Measurements from ENCODE around the gene TXNDC5.
"Not testable (repeated sequence)": the region's sequence is repeated elsewhere in the genome, so short reads cannot be mapped to it uniquely, and the experiment has no call there.

The TXNDC5 gene

GRCh38 chr6:7907159-7907558 lies 3.4 kb downstream of the TXNDC5 start:
- Mint-ChIP-seq H3K36me3 (peaks cover 23% of the 10 kb centered on the region), H3K9me3 (no peaks in the 10 kb centered on the region), H3K4me1 (peaks cover 24% of the 10 kb centered on the region), H3K27me3 (no peaks in the 10 kb centered on the region), H3K4me3 (no peak overlapping the region), H3K27ac (no peak overlapping the region)
- ATAC-seq (ENCODE audit: low read depth), result no peak
- DNase-seq (ENCODE audit: low spot score in 2 of 2), result no peak

DNA sequence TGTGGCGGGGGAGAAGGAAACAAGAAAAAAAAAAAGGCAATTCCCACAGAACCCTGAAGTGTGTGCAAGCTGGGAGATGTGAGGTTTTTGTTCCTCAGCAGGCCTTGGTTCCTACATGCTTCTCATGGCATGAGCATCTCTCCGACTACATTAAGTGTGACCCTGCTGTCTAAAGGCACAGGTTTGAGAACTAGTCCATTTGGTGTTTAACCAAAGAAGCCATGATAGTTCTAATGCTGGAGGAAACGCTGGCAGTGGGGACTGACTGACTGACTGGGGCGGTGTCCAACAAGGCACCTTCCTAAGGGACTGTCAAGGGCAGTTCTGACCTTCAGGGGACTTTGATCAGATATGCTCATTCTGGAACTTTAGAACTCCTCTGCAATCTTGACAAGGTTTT lies 3.8 kb downstream of the TXNDC5 start:
- Mint-ChIP-seq H3K27me3 (no peaks in the 10 kb centered on the region), H3K27ac (no peak overlapping the region), H3K4me3 (no peak overlapping the region), H3K4me1 (peaks cover 24% of the 10 kb centered on the region), H3K36me3 (peaks cover 26% of the 10 kb centered on the region), H3K9me3 (no peaks in the 10 kb centered on the region)
- no peak for ATAC-seq (ENCODE audit: low read depth)
- no peak for DNase-seq (ENCODE audit: low spot score in 2 of 2)

DNA sequence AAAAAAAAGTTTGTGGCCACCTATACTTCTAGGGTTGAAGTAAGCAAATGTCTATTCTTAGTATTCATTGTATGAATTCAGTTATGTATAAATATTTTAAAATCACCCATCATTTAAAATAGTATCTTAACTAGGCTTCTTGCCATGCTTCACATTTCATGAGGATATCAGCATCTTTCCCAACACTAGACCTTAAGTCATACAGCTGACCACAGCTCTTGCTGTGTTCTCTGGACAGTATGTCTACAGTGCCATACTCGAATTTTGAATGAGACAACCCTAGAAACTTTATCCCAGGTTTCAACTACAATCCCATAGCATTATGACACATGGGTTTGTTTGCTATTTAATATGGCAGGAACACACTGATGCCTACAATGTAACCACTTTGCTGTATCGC lies 5.2 kb downstream of the TXNDC5 start:
- H3K27ac Mint-ChIP-seq, result peak overlapping the region; percentile 66
- H3K4me1 Mint-ChIP-seq, result peaks cover 27% of the 10 kb centered on the region
- no peak for DNase-seq (ENCODE audit: low spot score in 2 of 2)
- H3K27me3 Mint-ChIP-seq, result no peaks in the 10 kb centered on the region
- H3K36me3 Mint-ChIP-seq, result peaks cover 37% of the 10 kb centered on the region
- H3K4me3 Mint-ChIP-seq, result no peak overlapping the region
- no peaks in the 10 kb centered on the region for H3K9me3 Mint-ChIP-seq
- ATAC-seq (ENCODE audit: low read depth), result no peak

DNA sequence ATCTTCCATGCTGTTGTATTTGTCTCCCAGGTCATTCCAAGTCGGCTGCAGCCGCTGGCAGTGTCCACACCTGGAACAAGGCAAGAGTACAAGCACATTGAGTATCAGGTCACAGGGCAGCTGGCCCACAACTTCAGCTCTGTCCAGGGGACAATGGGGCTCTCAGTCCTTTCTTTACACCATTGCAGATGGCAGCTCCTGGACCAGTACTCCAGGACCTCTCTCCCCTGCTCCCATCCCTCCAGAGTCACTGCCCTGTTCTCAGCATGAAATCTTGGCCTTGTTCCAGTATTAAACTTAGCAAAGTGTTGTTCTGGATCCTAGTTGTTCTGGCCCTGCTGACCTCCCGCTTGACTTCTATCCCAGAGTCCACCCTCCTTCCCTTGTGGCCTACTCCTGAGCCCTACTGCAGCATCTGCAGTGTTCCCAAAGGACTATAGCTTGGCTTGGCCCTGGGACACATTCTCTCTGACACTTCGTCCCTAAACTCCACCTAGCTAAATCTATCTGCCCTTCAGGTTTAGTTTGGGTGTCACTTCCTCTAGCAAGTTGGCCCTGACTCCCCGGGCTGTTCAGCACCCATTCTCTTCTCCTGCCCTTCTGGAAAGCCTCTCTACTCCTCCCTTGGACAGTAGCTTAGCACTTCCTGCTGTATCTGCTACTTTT lies 5.8 kb downstream of the TXNDC5 start:
- Mint-ChIP-seq H3K4me1 (peaks cover 30% of the 10 kb centered on the region), H3K27me3 (no peaks in the 10 kb centered on the region), H3K27ac (peak overlapping the region; percentile 66), H3K9me3 (no peaks in the 10 kb centered on the region), H3K36me3 (peaks cover 41% of the 10 kb centered on the region), H3K4me3 (no peak overlapping the region)
- no peak for DNase-seq (ENCODE audit: low spot score in 2 of 2)
- ATAC-seq (ENCODE audit: low read depth), result no peak

DNA sequence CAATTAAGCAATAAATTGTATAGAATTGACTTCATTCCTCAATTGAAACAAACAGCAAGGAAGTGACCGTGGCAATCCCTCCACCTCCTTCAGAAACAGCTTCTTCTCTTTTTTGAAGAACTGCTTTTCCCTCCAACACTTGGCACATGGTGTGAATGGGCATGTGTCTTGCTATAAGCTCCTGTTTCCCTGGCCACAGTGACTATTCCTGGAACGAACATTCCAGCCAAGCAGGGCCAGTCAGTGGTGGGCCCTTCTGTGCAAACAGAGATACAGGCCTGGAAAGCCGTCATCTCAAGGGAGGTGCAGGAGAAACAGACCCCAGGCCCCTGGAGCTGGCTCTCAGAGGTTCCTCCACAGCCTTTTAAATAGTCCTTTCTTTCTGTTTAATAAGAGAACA lies 6.9 kb downstream of the TXNDC5 start:
- ATAC-seq (ENCODE audit: low read depth) (no peak), DNase-seq (ENCODE audit: low spot score in 2 of 2) (no peak)
- Mint-ChIP-seq H3K4me3 (no peak overlapping the region), H3K4me1 (peaks cover 28% of the 10 kb centered on the region), H3K36me3 (peaks cover 44% of the 10 kb centered on the region), H3K27ac (no peak overlapping the region), H3K9me3 (no peaks in the 10 kb centered on the region), H3K27me3 (no peaks in the 10 kb centered on the region)

- Mint-ChIP-seq H3K4me3 (no peak overlapping the region), H3K9me3 (no peaks in the 10 kb centered on the region), H3K4me1 (peaks cover 29% of the 10 kb centered on the region), H3K27me3 (no peaks in the 10 kb centered on the region), H3K36me3 (peaks cover 52% of the 10 kb centered on the region), H3K27ac (no peak overlapping the region)
- ATAC-seq (ENCODE audit: low read depth) (no peak), DNase-seq (ENCODE audit: low spot score in 2 of 2) (no peak)
These were observed 7.7 kb downstream of the TXNDC5 start for GRCh38 chr6:7902867-7903266.

DNA sequence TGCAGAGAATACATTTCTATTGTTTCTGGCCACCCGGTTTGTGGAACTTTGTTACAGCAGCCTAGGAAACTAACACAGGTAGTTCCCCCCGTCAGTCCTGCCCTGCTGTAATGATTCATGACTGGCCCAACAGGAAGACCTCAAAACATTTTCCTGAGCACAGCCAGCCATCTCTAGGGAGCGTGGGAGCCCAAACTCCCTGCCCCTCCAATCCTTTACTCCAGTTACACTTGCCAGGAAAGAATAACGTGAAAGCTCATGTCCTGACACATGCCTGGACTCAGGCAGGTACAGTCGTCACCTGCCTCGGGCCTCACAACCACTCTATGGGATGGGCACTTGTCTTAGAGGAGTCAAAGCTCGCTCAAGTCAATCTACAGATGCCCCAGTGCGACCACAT lies 8.4 kb downstream of the TXNDC5 start:
- peaks cover 53% of the 10 kb centered on the region for H3K36me3 Mint-ChIP-seq
- no peaks in the 10 kb centered on the region for H3K27me3 Mint-ChIP-seq
- DNase-seq (ENCODE audit: low spot score in 2 of 2) (no peak), ATAC-seq (ENCODE audit: low read depth) (no peak)
- H3K9me3 Mint-ChIP-seq, result no peaks in the 10 kb centered on the region
- H3K4me3 Mint-ChIP-seq, result no peak overlapping the region
- no peak overlapping the region for H3K27ac Mint-ChIP-seq
- H3K4me1 Mint-ChIP-seq, result peaks cover 28% of the 10 kb centered on the region

DNA sequence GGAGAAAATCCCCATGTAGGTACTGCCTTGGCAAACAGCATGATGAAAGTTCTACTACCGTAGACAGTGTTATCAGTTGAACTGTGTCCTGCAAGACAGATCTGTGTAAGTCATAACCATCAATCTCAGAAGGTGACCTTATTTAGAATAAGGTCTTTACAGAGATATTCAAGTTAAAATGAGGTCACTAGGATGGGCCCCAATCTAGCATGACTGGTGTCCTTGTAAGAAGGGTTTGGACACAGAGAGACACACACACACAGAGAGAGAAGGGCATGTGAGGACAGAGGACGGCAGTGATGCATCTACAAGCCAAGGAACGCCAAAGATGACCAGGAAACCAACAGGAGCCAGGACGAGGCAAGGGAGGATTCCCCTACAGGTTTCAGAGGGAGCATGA lies 8.8 kb downstream of the TXNDC5 start:
- peaks cover 28% of the 10 kb centered on the region for H3K4me1 Mint-ChIP-seq
- no peaks in the 10 kb centered on the region for H3K9me3 Mint-ChIP-seq
- H3K36me3 Mint-ChIP-seq, result peaks cover 53% of the 10 kb centered on the region
- DNase-seq (ENCODE audit: low spot score in 2 of 2) (no peak), ATAC-seq (ENCODE audit: low read depth) (no peak)
- H3K27me3 Mint-ChIP-seq, result no peaks in the 10 kb centered on the region
- H3K27ac Mint-ChIP-seq, result no peak overlapping the region
- H3K4me3 Mint-ChIP-seq, result no peak overlapping the region

DNA sequence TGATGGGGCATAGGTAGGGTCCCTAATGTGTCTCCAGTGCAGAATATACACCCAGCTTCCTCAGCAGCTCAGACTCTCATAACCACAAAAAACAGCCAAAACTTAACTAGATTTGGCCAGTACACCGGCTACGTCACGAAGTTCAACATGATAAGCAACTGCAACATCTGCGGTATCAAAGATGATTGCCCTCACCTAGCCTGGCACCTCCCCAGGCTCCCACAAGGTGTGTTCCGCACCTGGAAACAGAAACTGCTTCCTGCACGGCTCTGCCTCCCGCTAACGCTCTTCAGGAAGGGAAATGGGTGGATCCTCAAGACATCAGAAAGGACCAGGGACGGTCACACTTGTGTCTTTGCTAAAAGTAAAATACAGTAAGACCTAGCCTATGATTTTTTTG lies 9.5 kb downstream of the TXNDC5 start:
- DNase-seq (ENCODE audit: low spot score in 2 of 2) (no peak), ATAC-seq (ENCODE audit: low read depth) (no peak)
- H3K36me3 Mint-ChIP-seq, result peaks cover 54% of the 10 kb centered on the region
- no peak overlapping the region for H3K27ac Mint-ChIP-seq
- H3K4me1 Mint-ChIP-seq, result peaks cover 27% of the 10 kb centered on the region
- no peaks in the 10 kb centered on the region for H3K9me3 Mint-ChIP-seq
- no peak overlapping the region for H3K4me3 Mint-ChIP-seq
- no peaks in the 10 kb centered on the region for H3K27me3 Mint-ChIP-seq

GRCh38 chr6:7900621-7901020 lies 10.0 kb downstream of the TXNDC5 start:
- H3K4me3 Mint-ChIP-seq, result no peak overlapping the region
- H3K27me3 Mint-ChIP-seq, result no peaks in the 10 kb centered on the region
- peaks cover 30% of the 10 kb centered on the region for H3K4me1 Mint-ChIP-seq
- DNase-seq (ENCODE audit: low spot score in 2 of 2) (no peak), ATAC-seq (ENCODE audit: low read depth) (peak; percentile 93)
- H3K36me3 Mint-ChIP-seq, result peaks cover 58% of the 10 kb centered on the region
- no peaks in the 10 kb centered on the region for H3K9me3 Mint-ChIP-seq
- peak overlapping the region; percentile 22 for H3K27ac Mint-ChIP-seq

DNA sequence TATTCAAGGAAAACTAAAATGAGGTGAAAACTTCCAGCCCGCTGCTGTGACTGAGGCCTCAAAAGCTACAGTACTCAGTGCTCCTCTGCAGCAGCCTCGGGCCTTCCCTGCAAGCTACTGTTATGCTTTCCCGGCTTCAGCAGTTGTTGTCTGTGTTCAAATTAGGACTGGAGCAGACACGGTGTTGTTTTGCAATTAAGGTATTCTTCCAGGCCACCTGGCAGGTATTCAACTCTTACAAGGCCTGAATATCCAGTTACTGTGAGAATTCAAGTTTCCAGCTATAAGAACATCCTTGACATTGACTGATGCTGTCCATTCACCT lies 10.7 kb downstream of the TXNDC5 start:
- Mint-ChIP-seq H3K27me3 (no peaks in the 10 kb centered on the region), H3K27ac (no peak overlapping the region), H3K4me1 (peaks cover 26% of the 10 kb centered on the region), H3K4me3 (no peak overlapping the region), H3K36me3 (peaks cover 54% of the 10 kb centered on the region), H3K9me3 (no peaks in the 10 kb centered on the region)
- ATAC-seq (ENCODE audit: low read depth) (no peak), DNase-seq (ENCODE audit: low spot score in 2 of 2) (no peak)

DNA sequence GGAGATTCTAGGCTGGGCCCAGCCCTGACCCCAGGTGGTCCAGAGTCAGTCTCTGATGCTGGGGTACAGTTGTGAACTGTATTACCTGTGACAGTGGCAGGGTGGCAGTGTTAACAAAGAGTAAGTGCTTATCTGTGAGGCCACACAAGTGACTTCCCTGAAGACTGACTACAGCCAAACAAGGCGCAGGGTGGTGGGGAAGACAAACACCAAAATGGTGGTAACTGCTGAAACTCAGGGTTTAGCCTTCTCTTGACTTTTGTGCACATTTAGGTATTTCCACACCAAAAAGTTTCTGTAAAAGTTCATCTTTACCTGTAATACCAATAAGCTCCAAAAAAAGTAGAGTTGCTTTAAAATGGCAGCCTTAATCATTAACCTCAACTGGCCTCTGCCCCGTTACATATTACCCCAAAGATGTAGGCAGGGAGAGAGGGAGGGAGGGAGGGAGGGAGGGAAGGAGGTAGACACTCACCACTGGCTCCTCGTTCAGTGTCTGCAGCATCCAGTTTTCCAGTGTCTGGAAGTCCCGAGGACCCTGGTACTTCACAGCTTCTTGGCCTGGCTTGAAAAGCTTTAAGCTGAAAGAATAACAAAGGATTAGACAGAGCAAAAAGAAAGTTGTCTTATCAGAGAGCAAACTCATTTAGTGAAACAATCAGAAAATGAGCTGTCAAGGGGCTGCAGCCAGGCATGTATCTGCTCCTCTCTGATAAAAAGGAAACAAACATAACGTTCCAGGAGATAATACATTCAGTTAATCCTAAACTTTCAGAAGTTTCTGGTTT lies 11.3 kb downstream of the TXNDC5 start:
- peaks cover 24% of the 10 kb centered on the region for H3K4me1 Mint-ChIP-seq
- no peaks in the 10 kb centered on the region for H3K9me3 Mint-ChIP-seq
- H3K4me3 Mint-ChIP-seq, result no peak overlapping the region
- ATAC-seq (ENCODE audit: low read depth), result peak; percentile 45
- no peak for DNase-seq (ENCODE audit: low spot score in 2 of 2)
- no peak overlapping the region for H3K27ac Mint-ChIP-seq
- H3K36me3 Mint-ChIP-seq, result peaks cover 54% of the 10 kb centered on the region
- no peaks in the 10 kb centered on the region for H3K27me3 Mint-ChIP-seq

GRCh38 chr6:7898193-7898586 lies 12.4 kb downstream of the TXNDC5 start:
- not testable (repeated sequence) for H3K27me3 Mint-ChIP-seq; ATAC-seq (ENCODE audit: low read depth); H3K9me3 Mint-ChIP-seq; H3K4me3 Mint-ChIP-seq; DNase-seq (ENCODE audit: low spot score in 2 of 2)
- Mint-ChIP-seq H3K27ac (peak overlapping the region; percentile 75), H3K4me1 (peaks cover 24% of the 10 kb centered on the region), H3K36me3 (peaks cover 52% of the 10 kb centered on the region)

DNA sequence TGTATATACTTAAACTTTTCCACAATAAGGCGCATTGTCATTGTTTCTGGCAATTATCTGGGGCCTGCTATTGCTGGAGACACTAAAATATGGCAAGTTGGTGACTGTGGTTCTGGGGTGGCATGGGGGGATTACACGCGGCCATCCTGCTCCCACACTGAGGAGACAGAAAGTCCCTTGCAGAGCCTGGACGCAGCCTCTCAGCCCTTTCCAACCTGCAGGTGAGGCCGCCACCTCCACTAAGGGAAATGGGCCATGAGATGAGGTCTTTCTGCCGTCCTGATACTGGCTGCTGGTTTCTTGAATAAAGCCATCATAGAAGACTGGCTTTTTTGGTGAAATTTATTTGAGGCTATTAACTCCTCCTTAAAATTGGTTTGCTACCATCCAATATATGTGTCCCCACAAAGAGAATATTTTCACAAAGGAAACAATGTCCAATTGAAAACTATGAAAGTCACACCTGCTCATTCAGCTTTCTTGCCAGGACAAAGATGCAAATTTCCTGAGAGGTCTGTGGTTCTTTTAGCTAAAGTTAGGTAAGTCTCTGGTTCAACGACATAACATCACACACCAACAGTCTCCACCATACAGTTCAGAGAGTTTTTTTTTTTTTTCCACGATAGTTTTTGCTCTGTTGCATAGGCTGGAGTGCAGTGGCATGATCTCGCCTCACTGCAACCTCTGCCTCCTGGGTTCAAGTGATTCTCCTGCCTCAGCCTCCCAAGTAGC lies 13.0 kb downstream of the TXNDC5 start:
- peaks cover 47% of the 10 kb centered on the region for H3K36me3 Mint-ChIP-seq
- H3K4me1 Mint-ChIP-seq, result peaks cover 24% of the 10 kb centered on the region
- no peak overlapping the region for H3K4me3 Mint-ChIP-seq
- peak overlapping the region; percentile 75 for H3K27ac Mint-ChIP-seq
- no peak for ATAC-seq (ENCODE audit: low read depth)
- DNase-seq (ENCODE audit: low spot score in 2 of 2), result no peak
- H3K9me3 Mint-ChIP-seq, result no peaks in the 10 kb centered on the region
- no peaks in the 10 kb centered on the region for H3K27me3 Mint-ChIP-seq

All from memory B cell (primary cell).